ENCODE data around the gene PURA.

The PURA gene

DNA sequence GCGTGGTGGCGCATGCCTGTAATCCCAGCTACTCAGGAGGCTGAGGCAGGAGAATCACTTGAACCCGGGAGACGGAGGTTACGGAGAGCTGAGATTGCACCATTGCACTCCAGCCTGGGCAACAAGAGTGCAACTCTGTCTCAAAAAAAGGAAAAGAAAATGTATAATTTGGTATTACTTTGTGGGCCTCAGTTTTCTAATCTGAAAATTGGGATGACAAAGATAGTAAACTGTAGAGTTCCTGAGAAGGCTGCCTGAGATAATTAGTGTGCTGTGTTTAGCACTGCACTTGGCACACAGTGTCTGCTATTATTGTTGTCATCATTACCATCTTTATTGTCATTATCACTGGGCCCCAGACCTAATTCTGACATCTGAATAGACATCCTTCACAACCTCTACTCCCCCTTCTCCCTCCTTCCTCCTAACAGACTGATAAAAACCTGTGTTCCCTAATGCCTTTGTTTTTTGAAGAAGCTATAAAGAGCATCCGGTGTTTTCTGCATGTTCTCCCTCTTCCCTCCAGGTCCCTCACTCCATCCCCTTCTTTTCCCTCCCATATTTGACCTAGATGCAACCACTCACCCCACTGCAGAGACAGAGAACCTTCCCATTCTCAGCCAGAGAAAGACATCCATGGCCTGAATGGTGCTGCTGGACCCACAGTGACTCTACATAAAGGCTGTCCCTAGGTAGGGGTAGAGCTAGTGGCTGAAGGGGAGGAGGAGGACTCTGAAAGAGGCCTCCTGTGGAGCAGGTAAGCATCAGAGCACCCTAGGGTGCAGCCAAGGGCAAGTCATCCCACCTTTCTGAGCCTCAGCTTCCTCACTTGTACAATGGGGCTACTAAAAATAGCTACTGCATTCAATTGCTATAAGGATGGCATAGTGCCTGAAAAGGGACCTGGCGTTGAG lies 45.4 kb downstream of the PURA start:
- Histone ChIP-seq H3K4me2 (ENCODE audit: low read depth, low read length, poor library complexity, severe bottlenecking) (no peak overlapping the region), H3K27ac (ENCODE audit: low read depth, low read length) (no peak overlapping the region), H2AFZ (ENCODE audit: low read depth, low read length, severe bottlenecking) (no peak overlapping the region), H3K36me3 (ENCODE audit: low read length) (no peaks in the 10 kb centered on the region), H3K79me2 (ENCODE audit: insufficient read depth, low read length) (no peaks in the 10 kb centered on the region), H3K27me3 (ENCODE audit: low read length) (no peaks in the 10 kb centered on the region), H3K9me2 (replicated peaks; ENCODE audit: insufficient read depth, low read length) (no peaks in the 10 kb centered on the region), H3K4me3 (ENCODE audit: insufficient read depth, low read length, poor library complexity, severe bottlenecking) (no peak overlapping the region), H4K20me1 (ENCODE audit: low read depth, low read length) (no peaks in the 10 kb centered on the region), H3F3A (ENCODE audit: insufficient read depth) (no peaks in the 10 kb centered on the region), H3K9ac (ENCODE audit: low read length) (no peak overlapping the region), H3K9me3 (ENCODE audit: insufficient read depth, low read length) (no peaks in the 10 kb centered on the region)
- no peak for TF ChIP-seq EZH2phosphoT487 (conservative IDR thresholded peaks at IDR 0.05; ENCODE audit: low read length)
- TF ChIP-seq, protein P1, sequence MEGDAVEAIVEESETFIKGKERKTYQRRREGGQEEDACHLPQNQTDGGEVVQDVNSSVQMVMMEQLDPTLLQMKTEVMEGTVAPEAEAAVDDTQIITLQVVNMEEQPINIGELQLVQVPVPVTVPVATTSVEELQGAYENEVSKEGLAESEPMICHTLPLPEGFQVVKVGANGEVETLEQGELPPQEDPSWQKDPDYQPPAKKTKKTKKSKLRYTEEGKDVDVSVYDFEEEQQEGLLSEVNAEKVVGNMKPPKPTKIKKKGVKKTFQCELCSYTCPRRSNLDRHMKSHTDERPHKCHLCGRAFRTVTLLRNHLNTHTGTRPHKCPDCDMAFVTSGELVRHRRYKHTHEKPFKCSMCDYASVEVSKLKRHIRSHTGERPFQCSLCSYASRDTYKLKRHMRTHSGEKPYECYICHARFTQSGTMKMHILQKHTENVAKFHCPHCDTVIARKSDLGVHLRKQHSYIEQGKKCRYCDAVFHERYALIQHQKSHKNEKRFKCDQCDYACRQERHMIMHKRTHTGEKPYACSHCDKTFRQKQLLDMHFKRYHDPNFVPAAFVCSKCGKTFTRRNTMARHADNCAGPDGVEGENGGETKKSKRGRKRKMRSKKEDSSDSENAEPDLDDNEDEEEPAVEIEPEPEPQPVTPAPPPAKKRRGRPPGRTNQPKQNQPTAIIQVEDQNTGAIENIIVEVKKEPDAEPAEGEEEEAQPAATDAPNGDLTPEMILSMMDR (IDR thresholded peaks at IDR 0.05; ENCODE audit: insufficient read depth, low read length, poor library complexity, severe bottlenecking) = no peak

DNA sequence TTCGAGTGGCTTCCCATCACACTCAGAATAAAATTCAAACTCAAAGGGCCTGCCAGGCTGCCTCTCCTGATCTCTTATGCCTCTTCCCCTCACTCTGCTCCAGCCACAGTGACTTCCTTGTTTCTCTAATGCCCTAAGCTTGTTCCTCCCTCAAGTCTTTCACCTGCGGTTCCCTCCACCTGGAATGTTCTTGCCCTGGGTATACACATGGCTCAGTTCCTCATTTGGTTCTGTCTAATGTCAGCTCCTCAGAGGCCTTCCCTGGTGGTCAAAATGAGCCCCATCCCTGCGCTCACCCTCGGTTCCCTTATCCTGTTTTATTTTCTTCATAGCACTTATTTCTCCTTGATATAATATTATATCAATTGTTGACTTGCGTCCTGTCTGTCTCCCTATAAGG lies 48.4 kb downstream of the PURA start:
- no peaks in the 10 kb centered on the region for H3K79me2 ChIP-seq (ENCODE audit: insufficient read depth, low read length)
- H3K4me2 ChIP-seq (ENCODE audit: low read depth, low read length, poor library complexity, severe bottlenecking) = no peak overlapping the region
- H3F3A ChIP-seq (ENCODE audit: insufficient read depth) = no peaks in the 10 kb centered on the region
- TF ChIP-seq EZH2phosphoT487 (conservative IDR thresholded peaks at IDR 0.05; ENCODE audit: low read length) = no peak
- TF ChIP-seq, protein P1 (IDR thresholded peaks at IDR 0.05; ENCODE audit: insufficient read depth, low read length, poor library complexity, severe bottlenecking) = no peak
- H3K9ac ChIP-seq (ENCODE audit: low read length) = no peak overlapping the region
- no peaks in the 10 kb centered on the region for H3K36me3 ChIP-seq (ENCODE audit: low read length)
- H3K27ac ChIP-seq (ENCODE audit: low read depth, low read length) = no peak overlapping the region
- no peaks in the 10 kb centered on the region for H4K20me1 ChIP-seq (ENCODE audit: low read depth, low read length)
- H3K4me3 ChIP-seq (ENCODE audit: insufficient read depth, low read length, poor library complexity, severe bottlenecking) = no peak overlapping the region
- no peaks in the 10 kb centered on the region for H3K27me3 ChIP-seq (ENCODE audit: low read length)
- H2AFZ ChIP-seq (ENCODE audit: low read depth, low read length, severe bottlenecking) = no peak overlapping the region
- no peaks in the 10 kb centered on the region for H3K9me2 ChIP-seq (replicated peaks; ENCODE audit: insufficient read depth, low read length)
- H3K9me3 ChIP-seq (ENCODE audit: insufficient read depth, low read length) = no peaks in the 10 kb centered on the region

DNA sequence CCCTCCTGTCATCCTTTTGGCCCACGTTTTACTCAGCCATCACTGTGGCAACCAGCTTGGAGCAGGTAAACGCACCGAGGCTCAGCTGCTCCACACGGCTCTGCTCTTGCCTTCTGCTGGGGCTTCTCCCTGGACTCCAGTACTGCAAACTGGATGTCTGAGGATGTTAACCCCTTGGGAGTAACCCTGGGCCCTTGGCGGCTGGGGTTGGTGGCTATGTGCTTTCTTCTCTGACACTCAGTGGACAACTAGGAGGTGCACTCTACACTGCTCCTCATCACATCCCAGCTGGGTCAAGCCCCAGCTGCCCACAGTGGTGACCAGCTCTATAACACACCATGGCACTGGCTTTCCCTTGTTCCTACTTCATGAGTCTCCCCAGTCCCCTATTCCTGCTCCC lies 48.9 kb downstream of the PURA start:
- Histone ChIP-seq H3F3A (ENCODE audit: insufficient read depth) (no peaks in the 10 kb centered on the region), H3K79me2 (ENCODE audit: insufficient read depth, low read length) (no peaks in the 10 kb centered on the region), H3K36me3 (ENCODE audit: low read length) (no peaks in the 10 kb centered on the region), H2AFZ (ENCODE audit: low read depth, low read length, severe bottlenecking) (no peak overlapping the region), H3K9me2 (replicated peaks; ENCODE audit: insufficient read depth, low read length) (no peaks in the 10 kb centered on the region), H3K4me2 (ENCODE audit: low read depth, low read length, poor library complexity, severe bottlenecking) (no peak overlapping the region), H3K4me3 (ENCODE audit: insufficient read depth, low read length, poor library complexity, severe bottlenecking) (no peak overlapping the region), H3K27ac (ENCODE audit: low read depth, low read length) (no peak overlapping the region), H3K27me3 (ENCODE audit: low read length) (no peaks in the 10 kb centered on the region), H3K9ac (ENCODE audit: low read length) (no peak overlapping the region), H3K9me3 (ENCODE audit: insufficient read depth, low read length) (no peaks in the 10 kb centered on the region), H4K20me1 (ENCODE audit: low read depth, low read length) (no peaks in the 10 kb centered on the region)
- TF ChIP-seq, protein P1 (IDR thresholded peaks at IDR 0.05; ENCODE audit: insufficient read depth, low read length, poor library complexity, severe bottlenecking) = no peak
- no peak for TF ChIP-seq EZH2phosphoT487 (conservative IDR thresholded peaks at IDR 0.05; ENCODE audit: low read length)

Data from SU-DHL-6 (cell line).